Liver (tissue), 9 donors: ENCODE data around the gene SLIT3. TPM values are rescaled to one million over a fixed set of nuclear protein-coding genes. Genes with fewer than 3 reads are reported as not detected.

ENCODE experiments used
- DNase-seq: peaks from one replicate; pipeline ENCODE4 v3.0.0-alpha.2; 2017; ENCODE audit warnings: low spot score
- H3K27ac ChIP-seq, 2 donors: one replicate each; pipeline ENCODE4 v1.7.0; 2013; ENCODE audit warnings: inconsistent platforms in 2 of 2, low read length in 2 of 2, control low read depth in 1 of 2, low read depth in 1 of 2, mild to moderate bottlenecking in 1 of 2
- H3K27me3 ChIP-seq, 4 donors: one replicate each; pipeline versions ENCODE4 v1.6.1 to v1.7.0; 2013; ENCODE audit warnings: low read length in 3 of 4, inconsistent platforms in 1 of 4, mild to moderate bottlenecking in 1 of 4, moderate library complexity in 1 of 4; ENCODE audit not compliant: control insufficient read depth in 4 of 4, insufficient read depth in 4 of 4
- H3K36me3 ChIP-seq, 4 donors: one replicate each; pipeline versions ENCODE4 v1.6.1 to v1.7.0; 2013; ENCODE audit warnings: low read length in 3 of 4, mild to moderate bottlenecking in 3 of 4, low read depth in 1 of 4, moderate library complexity in 1 of 4; ENCODE audit not compliant: control insufficient read depth in 4 of 4, insufficient read depth in 3 of 4
- H3K4me1 ChIP-seq, 4 donors: one replicate each; pipeline versions ENCODE4 v1.6.1 to v1.7.0; 2013; ENCODE audit warnings: low read length in 3 of 4, mild to moderate bottlenecking in 3 of 4, moderate library complexity in 1 of 4; ENCODE audit not compliant: control insufficient read depth in 4 of 4, insufficient read depth in 4 of 4
- H3K4me3 ChIP-seq, 3 donors: one replicate each; pipeline versions ENCODE4 v1.6.1 to v1.7.0; 2013; ENCODE audit warnings: low read length in 3 of 3, control low read depth in 1 of 3, low read depth in 1 of 3, mild to moderate bottlenecking in 1 of 3
- H3K9ac ChIP-seq, 2 donors: one replicate each; pipeline ENCODE4 v1.7.0; 2013; ENCODE audit warnings: low read length in 2 of 2, mild to moderate bottlenecking in 2 of 2, moderate library complexity in 2 of 2, control low read depth in 1 of 2, low read depth in 1 of 2
- H3K9me3 ChIP-seq, 4 donors: one replicate each; pipeline versions ENCODE4 v1.6.1 to v1.7.0; 2013; ENCODE audit warnings: low read length in 3 of 4; ENCODE audit not compliant: control insufficient read depth in 4 of 4
- EGR1 ChIP-seq, 2 donors: IDR thresholded peaks; 2 replicates each; pipeline ENCODE4 v1.6.1; 2016 to 2018; ENCODE audit warnings: antibody characterized with exemption in 2 of 2, low read depth in 2 of 2
- GABPA ChIP-seq, 2 donors: IDR thresholded peaks in 1 of 2; conservative IDR thresholded peaks in 1 of 2; 2 replicates each; pipeline ENCODE4 v1.6.1; 2016; ENCODE audit warnings: antibody characterized with exemption in 2 of 2, mild to moderate bottlenecking in 1 of 2, moderate library complexity in 1 of 2
- HNF4A ChIP-seq, 2 donors: conservative IDR thresholded peaks; 2 replicates each; pipeline ENCODE4 v1.6.1; 2016; ENCODE audit warnings: antibody characterized with exemption in 2 of 2, mild to moderate bottlenecking in 2 of 2
- HNF4G ChIP-seq: IDR thresholded peaks from 2 replicates; pipeline ENCODE4 v1.6.1; 2016; ENCODE audit warnings: antibody characterized with exemption
- JUND ChIP-seq, 2 donors: IDR thresholded peaks; 2 replicates each; pipeline ENCODE4 v1.6.1; 2016; ENCODE audit warnings: antibody characterized with exemption in 2 of 2
- NR2F2 ChIP-seq: IDR thresholded peaks from 2 replicates; pipeline ENCODE4 v1.6.1; 2016; ENCODE audit warnings: antibody characterized with exemption
- RAD21 ChIP-seq, 2 donors: IDR thresholded peaks; 2 replicates each; pipeline ENCODE4 v1.6.1; 2016; ENCODE audit warnings: antibody characterized with exemption in 2 of 2, mild to moderate bottlenecking in 2 of 2
- RXRA ChIP-seq, 2 donors: IDR thresholded peaks; 2 replicates each; pipeline ENCODE4 v1.6.1; 2017 to 2018; ENCODE audit warnings: antibody characterized with exemption in 2 of 2, mild to moderate bottlenecking in 1 of 2
- SP1 ChIP-seq: IDR thresholded peaks from 2 replicates; pipeline ENCODE4 v1.6.1; 2018; ENCODE audit warnings: antibody characterized with exemption, mild to moderate bottlenecking
- YY1 ChIP-seq: IDR thresholded peaks from 2 replicates; pipeline ENCODE4 v1.6.1; 2016; ENCODE audit warnings: antibody characterized with exemption, mild to moderate bottlenecking
- WGBS: extraction: QIAGEN DNeasy Blood & Tissue Kit; methylation state at CpG from one replicate; pipeline ENCODE4 v1.1.7; 2013; 5-methylcytosine and 5-hydroxymethylcytosine counted together
- polyA plus RNA-seq, 2 donors: library from polyadenylated mRNA; stranded (reverse) in 1 of 2; unstranded in 1 of 2; fragments of 200-250 nt in 1 of 2; fragments of >200 nt in 1 of 2; fragmentation: Nextera tagmentation in 1 of 2; extraction: Ambion mirVana in 1 of 2; gene quantifications; one replicate each; pipeline versions ENCODE4 v1.2.1 to v1.2.3, GENCODE V29; 2013 to 2015
- total RNA-seq, 2 donors: library from RNA; depleted of rRNA; stranded (reverse); fragments of >200 nt; gene quantifications; one replicate each; pipeline ENCODE4 v1.2.3, GENCODE V29; 2014
- TF ChIP-seq, protein P1 (sequence below): IDR thresholded peaks from 2 replicates; pipeline ENCODE4 v1.6.1; 2016; ENCODE audit warnings: antibody characterized with exemption, mild to moderate bottlenecking
- TF ChIP-seq, protein P2 (sequence below): IDR thresholded peaks from 2 replicates; pipeline ENCODE4 v1.6.1; 2016; ENCODE audit warnings: antibody characterized with exemption
- TF ChIP-seq, protein P3 (sequence below): IDR thresholded peaks from 2 replicates; pipeline ENCODE4 v1.6.1; 2016; ENCODE audit warnings: antibody characterized with exemption
- TF ChIP-seq, protein P4 (sequence below): IDR thresholded peaks from 2 replicates; pipeline ENCODE4 v1.6.1; 2016; ENCODE audit warnings: antibody characterized with exemption
- TF ChIP-seq, protein P5 (sequence below): fragments of 150-350 bp; IDR thresholded peaks from 2 replicates; pipeline ENCODE4 v1.5.1; 2017; ENCODE audit warnings: improper control_type of control experiment, low read depth, low read length; ENCODE audit not compliant: missing input control
- donor health status: healthy.
- donor health status: healthy.
- donor health status: healthy.
- donor health status: healthy.
- donor health status: healthy.

Gene SLIT3
- total and polyA plus RNA-seq, 4 donors: 0.61 to 1.3 (median 0.91) TPM

DNA sequence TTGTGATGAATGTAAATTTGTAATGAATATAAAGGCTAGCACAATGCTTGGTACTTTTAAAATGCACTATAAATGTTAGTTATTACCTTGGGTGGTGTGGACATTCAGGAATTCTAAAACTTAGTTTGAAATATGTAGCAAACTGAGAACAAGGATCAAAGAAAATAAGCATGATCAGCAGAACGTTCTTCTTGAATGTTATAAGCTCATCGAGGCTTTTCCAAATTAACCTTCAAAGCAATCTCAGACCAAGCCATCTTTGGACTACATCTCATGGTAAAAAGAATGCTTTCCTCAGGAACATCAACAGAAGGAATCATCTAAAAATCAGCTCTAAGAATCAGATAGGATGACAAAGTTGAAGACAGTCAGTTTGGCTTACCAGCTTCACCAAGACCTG lies 146.3 kb downstream of the SLIT3 start:
- WGBS: 74% methylated on average over 2 of the region's 2 CpGs
- no peak for DNase-seq
- H3K9me3 ChIP-seq: peaks cover 0 to 13% (median 2%) of the 10 kb centered on the region in 4 donors
- no peaks in the 10 kb centered on the region for H3K36me3 ChIP-seq
- H3K27me3 ChIP-seq: peaks cover 0 to 2% (median 0%) of the 10 kb centered on the region in 4 donors
- H3K27ac ChIP-seq: no peak overlapping the region
- no peak overlapping the region for H3K4me3 ChIP-seq
- H3K4me1 ChIP-seq: no peaks in the 10 kb centered on the region
- no peak overlapping the region for H3K9ac ChIP-seq
- no peak for TF ChIP-seq RAD21 (IDR thresholded peaks at IDR 0.05)
- no peak for TF ChIP-seq HNF4G
- TF ChIP-seq YY1: no peak
- TF ChIP-seq NR2F2: no peak
- no peak for TF ChIP-seq EGR1 (IDR thresholded peaks at IDR 0.05; ENCODE audit: low read depth in 2 of 2)
- TF ChIP-seq, protein P1, sequence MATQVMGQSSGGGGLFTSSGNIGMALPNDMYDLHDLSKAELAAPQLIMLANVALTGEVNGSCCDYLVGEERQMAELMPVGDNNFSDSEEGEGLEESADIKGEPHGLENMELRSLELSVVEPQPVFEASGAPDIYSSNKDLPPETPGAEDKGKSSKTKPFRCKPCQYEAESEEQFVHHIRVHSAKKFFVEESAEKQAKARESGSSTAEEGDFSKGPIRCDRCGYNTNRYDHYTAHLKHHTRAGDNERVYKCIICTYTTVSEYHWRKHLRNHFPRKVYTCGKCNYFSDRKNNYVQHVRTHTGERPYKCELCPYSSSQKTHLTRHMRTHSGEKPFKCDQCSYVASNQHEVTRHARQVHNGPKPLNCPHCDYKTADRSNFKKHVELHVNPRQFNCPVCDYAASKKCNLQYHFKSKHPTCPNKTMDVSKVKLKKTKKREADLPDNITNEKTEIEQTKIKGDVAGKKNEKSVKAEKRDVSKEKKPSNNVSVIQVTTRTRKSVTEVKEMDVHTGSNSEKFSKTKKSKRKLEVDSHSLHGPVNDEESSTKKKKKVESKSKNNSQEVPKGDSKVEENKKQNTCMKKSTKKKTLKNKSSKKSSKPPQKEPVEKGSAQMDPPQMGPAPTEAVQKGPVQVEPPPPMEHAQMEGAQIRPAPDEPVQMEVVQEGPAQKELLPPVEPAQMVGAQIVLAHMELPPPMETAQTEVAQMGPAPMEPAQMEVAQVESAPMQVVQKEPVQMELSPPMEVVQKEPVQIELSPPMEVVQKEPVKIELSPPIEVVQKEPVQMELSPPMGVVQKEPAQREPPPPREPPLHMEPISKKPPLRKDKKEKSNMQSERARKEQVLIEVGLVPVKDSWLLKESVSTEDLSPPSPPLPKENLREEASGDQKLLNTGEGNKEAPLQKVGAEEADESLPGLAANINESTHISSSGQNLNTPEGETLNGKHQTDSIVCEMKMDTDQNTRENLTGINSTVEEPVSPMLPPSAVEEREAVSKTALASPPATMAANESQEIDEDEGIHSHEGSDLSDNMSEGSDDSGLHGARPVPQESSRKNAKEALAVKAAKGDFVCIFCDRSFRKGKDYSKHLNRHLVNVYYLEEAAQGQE: no peak
- no peak for TF ChIP-seq SP1
- TF ChIP-seq, protein P2, sequence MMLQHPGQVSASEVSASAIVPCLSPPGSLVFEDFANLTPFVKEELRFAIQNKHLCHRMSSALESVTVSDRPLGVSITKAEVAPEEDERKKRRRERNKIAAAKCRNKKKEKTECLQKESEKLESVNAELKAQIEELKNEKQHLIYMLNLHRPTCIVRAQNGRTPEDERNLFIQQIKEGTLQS: no peak
- no peak for TF ChIP-seq RXRA (IDR thresholded peaks at IDR 0.05)
- TF ChIP-seq, protein P3, sequence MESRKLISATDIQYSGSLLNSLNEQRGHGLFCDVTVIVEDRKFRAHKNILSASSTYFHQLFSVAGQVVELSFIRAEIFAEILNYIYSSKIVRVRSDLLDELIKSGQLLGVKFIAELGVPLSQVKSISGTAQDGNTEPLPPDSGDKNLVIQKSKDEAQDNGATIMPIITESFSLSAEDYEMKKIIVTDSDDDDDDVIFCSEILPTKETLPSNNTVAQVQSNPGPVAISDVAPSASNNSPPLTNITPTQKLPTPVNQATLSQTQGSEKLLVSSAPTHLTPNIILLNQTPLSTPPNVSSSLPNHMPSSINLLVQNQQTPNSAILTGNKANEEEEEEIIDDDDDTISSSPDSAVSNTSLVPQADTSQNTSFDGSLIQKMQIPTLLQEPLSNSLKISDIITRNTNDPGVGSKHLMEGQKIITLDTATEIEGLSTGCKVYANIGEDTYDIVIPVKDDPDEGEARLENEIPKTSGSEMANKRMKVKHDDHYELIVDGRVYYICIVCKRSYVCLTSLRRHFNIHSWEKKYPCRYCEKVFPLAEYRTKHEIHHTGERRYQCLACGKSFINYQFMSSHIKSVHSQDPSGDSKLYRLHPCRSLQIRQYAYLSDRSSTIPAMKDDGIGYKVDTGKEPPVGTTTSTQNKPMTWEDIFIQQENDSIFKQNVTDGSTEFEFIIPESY: no peak
- TF ChIP-seq GABPA (IDR thresholded peaks at IDR 0.05 in 1 of 2, conservative IDR thresholded peaks at IDR 0.05 in 1 of 2): no peak
- TF ChIP-seq, protein P4, sequence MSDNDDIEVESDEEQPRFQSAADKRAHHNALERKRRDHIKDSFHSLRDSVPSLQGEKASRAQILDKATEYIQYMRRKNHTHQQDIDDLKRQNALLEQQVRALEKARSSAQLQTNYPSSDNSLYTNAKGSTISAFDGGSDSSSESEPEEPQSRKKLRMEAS: no peak

DNA sequence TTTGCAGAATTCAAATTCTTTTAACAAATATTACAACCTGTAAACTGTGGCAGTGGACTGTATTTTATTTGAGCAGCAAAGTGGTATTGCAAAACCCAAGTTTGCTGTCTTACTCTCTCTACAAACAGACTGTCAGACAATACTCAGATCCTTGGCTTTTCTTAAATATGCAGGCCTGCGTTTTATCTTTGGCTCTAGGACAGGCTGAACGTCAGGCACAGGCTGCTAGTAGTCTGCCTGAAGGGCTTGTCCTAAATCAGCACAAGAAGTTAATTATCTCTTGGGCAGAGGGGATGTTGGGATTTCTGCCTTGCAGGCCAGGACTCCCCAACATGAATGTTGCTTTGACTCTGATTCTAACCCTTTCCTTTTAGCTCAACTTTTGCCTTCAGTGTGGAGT lies 147.5 kb downstream of the SLIT3 start:
- no peak overlapping the region for H3K27ac ChIP-seq
- peaks cover 0 to 9% (median 0%) of the 10 kb centered on the region in 4 donors for H3K9me3 ChIP-seq
- TF ChIP-seq SP1: no peak
- TF ChIP-seq, protein P5, sequence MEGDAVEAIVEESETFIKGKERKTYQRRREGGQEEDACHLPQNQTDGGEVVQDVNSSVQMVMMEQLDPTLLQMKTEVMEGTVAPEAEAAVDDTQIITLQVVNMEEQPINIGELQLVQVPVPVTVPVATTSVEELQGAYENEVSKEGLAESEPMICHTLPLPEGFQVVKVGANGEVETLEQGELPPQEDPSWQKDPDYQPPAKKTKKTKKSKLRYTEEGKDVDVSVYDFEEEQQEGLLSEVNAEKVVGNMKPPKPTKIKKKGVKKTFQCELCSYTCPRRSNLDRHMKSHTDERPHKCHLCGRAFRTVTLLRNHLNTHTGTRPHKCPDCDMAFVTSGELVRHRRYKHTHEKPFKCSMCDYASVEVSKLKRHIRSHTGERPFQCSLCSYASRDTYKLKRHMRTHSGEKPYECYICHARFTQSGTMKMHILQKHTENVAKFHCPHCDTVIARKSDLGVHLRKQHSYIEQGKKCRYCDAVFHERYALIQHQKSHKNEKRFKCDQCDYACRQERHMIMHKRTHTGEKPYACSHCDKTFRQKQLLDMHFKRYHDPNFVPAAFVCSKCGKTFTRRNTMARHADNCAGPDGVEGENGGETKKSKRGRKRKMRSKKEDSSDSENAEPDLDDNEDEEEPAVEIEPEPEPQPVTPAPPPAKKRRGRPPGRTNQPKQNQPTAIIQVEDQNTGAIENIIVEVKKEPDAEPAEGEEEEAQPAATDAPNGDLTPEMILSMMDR: no peak
- TF ChIP-seq, protein P1: no peak
- no peak for TF ChIP-seq HNF4A (conservative IDR thresholded peaks at IDR 0.05)
- TF ChIP-seq, protein P3: no peak
- no peak for TF ChIP-seq JUND (IDR thresholded peaks at IDR 0.05)
- TF ChIP-seq GABPA (IDR thresholded peaks at IDR 0.05 in 1 of 2, conservative IDR thresholded peaks at IDR 0.05 in 1 of 2): no peak
- TF ChIP-seq YY1: no peak
- no peak for TF ChIP-seq NR2F2
- no peaks in the 10 kb centered on the region for H3K4me1 ChIP-seq
- DNase-seq: no peak
- H3K9ac ChIP-seq: no peak overlapping the region
- 30% methylated on average over 2 of the region's 2 CpGs for WGBS
- H3K4me3 ChIP-seq: no peak overlapping the region
- H3K27me3 ChIP-seq: peaks cover 0 to 2% (median 0%) of the 10 kb centered on the region in 4 donors
- H3K36me3 ChIP-seq: no peaks in the 10 kb centered on the region
